ENCODE measurements around the gene DNAJB1.
"Not testable (repeated sequence)": the region's sequence is repeated elsewhere in the genome, so short reads cannot be mapped to it uniquely, and the experiment has no call there.

Gene DNAJB1

GRCh38 chr19:14553042-14553938 lies 35.1 kb upstream of the DNAJB1 start:
- no peak for DNase-seq (ENCODE audit: low read depth)

GRCh38 chr19:14552006-14552360 lies 33.8 kb upstream of the DNAJB1 start:
- DNase-seq (ENCODE audit: low read depth): not testable (repeated sequence)

GRCh38 chr19:14551134-14552005 lies 33.2 kb upstream of the DNAJB1 start:
- not testable (repeated sequence) for DNase-seq (ENCODE audit: low read depth)

GRCh38 chr19:14550201-14550754 lies 32.1 kb upstream of the DNAJB1 start:
- no peak for DNase-seq (ENCODE audit: low read depth)

- no peak for DNase-seq (ENCODE audit: low read depth)
Observed at GRCh38 chr19:14545716-14546082, 27.5 kb upstream of the DNAJB1 start.

- DNase-seq (ENCODE audit: low read depth): no peak
Observed at GRCh38 chr19:14544977-14545715, 26.9 kb upstream of the DNAJB1 start.

GRCh38 chr19:14544047-14544446 lies 25.9 kb upstream of the DNAJB1 start:
- DNase-seq (ENCODE audit: low read depth): no peak

- DNase-seq (ENCODE audit: low read depth): no peak
Observed at GRCh38 chr19:14542711-14543328, 24.6 kb upstream of the DNAJB1 start.

GRCh38 chr19:14541979-14542378 lies 23.8 kb upstream of the DNAJB1 start:
- not testable (repeated sequence) for DNase-seq (ENCODE audit: low read depth)

- DNase-seq (ENCODE audit: low read depth): no peak
Observed at GRCh38 chr19:14540741-14541525, 22.7 kb upstream of the DNAJB1 start.

GRCh38 chr19:14536926-14537692 lies 18.9 kb upstream of the DNAJB1 start:
- no peak for DNase-seq (ENCODE audit: low read depth)

GRCh38 chr19:14533450-14533849 lies 15.3 kb upstream of the DNAJB1 start:
- DNase-seq (ENCODE audit: low read depth): no peak

- DNase-seq (ENCODE audit: low read depth): no peak
Observed at GRCh38 chr19:14530506-14530905, 12.3 kb upstream of the DNAJB1 start.

- no peak for DNase-seq (ENCODE audit: low read depth)
Observed at GRCh38 chr19:14530005-14530348, 11.8 kb upstream of the DNAJB1 start.

- peak; percentile 100 for DNase-seq (ENCODE audit: low read depth)
Observed at GRCh38 chr19:14529254-14530004, 11.2 kb upstream of the DNAJB1 start, which contains the start of gene TECR. TECR (plus strand) TSS chr19:14529594; CDS start chr19:14529697, 103 bp downstream.

- DNase-seq (ENCODE audit: low read depth): no peak
Observed at GRCh38 chr19:14528419-14529253, 10.4 kb upstream of the DNAJB1 start.

GRCh38 chr19:14526423-14526822 lies 8.2 kb upstream of the DNAJB1 start:
- DNase-seq (ENCODE audit: low read depth): no peak

- no peak for DNase-seq (ENCODE audit: low read depth)
Observed at GRCh38 chr19:14525729-14526128, 7.5 kb upstream of the DNAJB1 start.
